Smooth muscle cell (in vitro differentiated cells): ENCODE results near the gene OPRL1. TPM values are rescaled to one million over a fixed set of nuclear protein-coding genes. Genes with fewer than 3 reads are reported as not detected.

Source experiments
- DNase-seq: peaks from one replicate; lab custom pipeline; 2025; ENCODE audit not compliant: unreplicated experiment; lab: John Stamatoyannopoulos, UW
- H2AFZ ChIP-seq: fragments of 200-600 bp; sonication (generic); 2 replicates; pipeline ENCODE4 v1.6.0; 2016; ENCODE audit warnings: antibody characterized with exemption, low read depth, mild to moderate bottlenecking
- H3F3A ChIP-seq: fragments of 200-600 bp; sonication (generic); 2 replicates; pipeline ENCODE4 v1.6.0; 2017; ENCODE audit warnings: antibody characterized with exemption, low read depth
- H3K27ac ChIP-seq: fragments of 200-600 bp; sonication (generic); 2 replicates; pipeline ENCODE4 v1.5.1; 2016; ENCODE audit warnings: low read depth, mild to moderate bottlenecking
- H3K27me3 ChIP-seq: fragments of 200-600 bp; sonication (generic); 2 replicates; pipeline ENCODE4 v1.6.1; 2016; ENCODE audit warnings: low read depth, mild to moderate bottlenecking
- H3K36me3 ChIP-seq: fragments of 200-600 bp; sonication (generic); 2 replicates; pipeline ENCODE4 v1.5.1; 2016; ENCODE audit warnings: low read depth
- H3K4me1 ChIP-seq: fragments of 200-600 bp; sonication (generic); 2 replicates; pipeline ENCODE4 v1.5.1; 2016; ENCODE audit warnings: low read depth
- H3K4me2 ChIP-seq: fragments of 200-600 bp; sonication (generic); 2 replicates; pipeline ENCODE4 v1.6.0; 2016; ENCODE audit warnings: mild to moderate bottlenecking
- H3K4me3 ChIP-seq: fragments of 200-600 bp; sonication (generic); 2 replicates; pipeline ENCODE4 v1.5.1; 2016; ENCODE audit warnings: mild to moderate bottlenecking
- H3K79me2 ChIP-seq: fragments of 200-600 bp; sonication (generic); 2 replicates; pipeline ENCODE4 v1.6.0; 2016; ENCODE audit warnings: low read depth, mild to moderate bottlenecking
- H3K9ac ChIP-seq: fragments of 200-600 bp; sonication (generic); 2 replicates; pipeline ENCODE4 v1.6.0; 2016; ENCODE audit warnings: low read depth
- H3K9me3 ChIP-seq: fragments of 200-600 bp; sonication (generic); replicated peaks from 2 replicates; pipeline ENCODE4 v1.5.1; 2016; ENCODE audit warnings: low read depth
- H4K20me1 ChIP-seq: fragments of 200-600 bp; sonication (generic); 2 replicates; pipeline ENCODE4 v1.6.0; 2016; ENCODE audit warnings: low read depth
- WGBS: methylation state at CpG from one replicate; pipeline ENCODE4 v1.1.7; 2016; ENCODE audit warnings: low lambda C conversion rate; 5-methylcytosine and 5-hydroxymethylcytosine counted together
- polyA plus RNA-seq: library from polyadenylated mRNA; unstranded; fragments of >200 nt; fragmentation: Nextera tagmentation; extraction: Ambion mirVana; gene quantifications from 2 replicates; pipeline ENCODE4 v1.2.1, GENCODE V29; 2016
- total RNA-seq: library from RNA; depleted of rRNA; stranded (reverse); fragments of >200 nt; gene quantifications from 2 replicates; pipeline ENCODE4 v1.2.3, GENCODE V29; 2014
- TF ChIP-seq, protein P1 (sequence below): fragments of 200-600 bp; sonication (generic); IDR thresholded peaks from 2 replicates; pipeline ENCODE4 v1.5.1; 2017; ENCODE audit warnings: borderline replicate concordance, mild to moderate bottlenecking, antibody characterized with exemption; ENCODE audit not compliant: insufficient read depth, poor library complexity, severe bottlenecking

Gene OPRL1
- total and polyA plus RNA-seq, 2 experiments from 2014 or later = 3.1 to 6.4 TPM

GRCh38 chr20:64056639-64056888 lies 23.3 kb upstream of the OPRL1 start:
- Histone ChIP-seq H3K27ac (no peak overlapping the region), H3K27me3 (no peaks in the 10 kb centered on the region), H3K9ac (no peak overlapping the region), H3K79me2 (no peaks in the 10 kb centered on the region), H4K20me1 (no peaks in the 10 kb centered on the region), H3K4me3 (no peak overlapping the region), H3K9me3 (no peaks in the 10 kb centered on the region), H3K4me2 (no peak overlapping the region), H3K36me3 (no peaks in the 10 kb centered on the region), H3K4me1 (no peaks in the 10 kb centered on the region), H2AFZ (no peak overlapping the region), H3F3A (peaks cover 11% of the 10 kb centered on the region)
- TF ChIP-seq, protein P1, sequence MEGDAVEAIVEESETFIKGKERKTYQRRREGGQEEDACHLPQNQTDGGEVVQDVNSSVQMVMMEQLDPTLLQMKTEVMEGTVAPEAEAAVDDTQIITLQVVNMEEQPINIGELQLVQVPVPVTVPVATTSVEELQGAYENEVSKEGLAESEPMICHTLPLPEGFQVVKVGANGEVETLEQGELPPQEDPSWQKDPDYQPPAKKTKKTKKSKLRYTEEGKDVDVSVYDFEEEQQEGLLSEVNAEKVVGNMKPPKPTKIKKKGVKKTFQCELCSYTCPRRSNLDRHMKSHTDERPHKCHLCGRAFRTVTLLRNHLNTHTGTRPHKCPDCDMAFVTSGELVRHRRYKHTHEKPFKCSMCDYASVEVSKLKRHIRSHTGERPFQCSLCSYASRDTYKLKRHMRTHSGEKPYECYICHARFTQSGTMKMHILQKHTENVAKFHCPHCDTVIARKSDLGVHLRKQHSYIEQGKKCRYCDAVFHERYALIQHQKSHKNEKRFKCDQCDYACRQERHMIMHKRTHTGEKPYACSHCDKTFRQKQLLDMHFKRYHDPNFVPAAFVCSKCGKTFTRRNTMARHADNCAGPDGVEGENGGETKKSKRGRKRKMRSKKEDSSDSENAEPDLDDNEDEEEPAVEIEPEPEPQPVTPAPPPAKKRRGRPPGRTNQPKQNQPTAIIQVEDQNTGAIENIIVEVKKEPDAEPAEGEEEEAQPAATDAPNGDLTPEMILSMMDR = no peak
- WGBS = 78% methylated on average over 6 of the region's 7 CpGs
- DNase-seq = no peak

DNA sequence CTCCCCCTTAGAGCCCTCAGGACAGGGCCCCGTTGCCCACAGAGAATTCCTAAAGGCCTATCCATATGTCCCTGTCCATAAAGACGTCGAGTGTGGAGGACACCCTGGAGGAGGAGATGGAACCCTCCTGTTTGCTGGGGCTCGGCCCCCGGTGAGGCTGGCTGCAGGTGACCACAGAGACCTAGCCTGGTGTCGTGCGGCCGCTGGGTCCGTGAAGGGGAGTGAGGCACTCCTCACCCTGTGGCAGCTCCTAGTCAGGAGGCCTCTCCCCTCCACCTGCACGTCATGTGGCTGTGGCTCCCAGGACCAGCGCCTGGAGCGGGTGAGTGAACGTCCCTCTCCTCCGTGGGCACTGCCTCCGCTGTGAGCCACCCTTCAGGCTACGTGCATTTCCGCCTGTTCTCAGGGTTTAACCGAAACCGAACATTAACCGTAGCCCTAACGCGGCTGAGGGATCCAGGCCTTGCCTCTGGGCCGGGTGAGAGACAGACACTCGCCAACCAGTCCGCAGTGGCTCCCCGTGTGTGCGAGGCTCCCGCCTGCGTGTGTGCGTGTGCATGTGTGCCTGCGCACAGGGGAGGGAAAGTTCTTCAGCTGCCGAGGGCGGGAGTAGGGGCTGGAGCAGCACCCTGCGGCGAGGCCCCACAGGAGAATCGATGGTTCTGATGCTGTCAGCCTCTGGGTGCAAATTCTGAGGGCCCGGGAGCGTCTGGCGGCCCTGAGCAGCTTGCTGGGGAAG lies 22.8 kb upstream of the OPRL1 start:
- no peak overlapping the region for H3K9ac ChIP-seq
- H3F3A ChIP-seq = peaks cover 11% of the 10 kb centered on the region
- H3K4me2 ChIP-seq = no peak overlapping the region
- H3K9me3 ChIP-seq = no peaks in the 10 kb centered on the region
- H3K27me3 ChIP-seq = no peaks in the 10 kb centered on the region
- no peak overlapping the region for H3K4me3 ChIP-seq
- TF ChIP-seq, protein P1 = no peak
- no peak overlapping the region for H2AFZ ChIP-seq
- no peaks in the 10 kb centered on the region for H3K4me1 ChIP-seq
- no peak for DNase-seq
- H4K20me1 ChIP-seq = no peaks in the 10 kb centered on the region
- H3K36me3 ChIP-seq = no peaks in the 10 kb centered on the region
- no peaks in the 10 kb centered on the region for H3K79me2 ChIP-seq
- no peak overlapping the region for H3K27ac ChIP-seq
- WGBS = 84% methylated on average over 38 of the region's 39 CpGs

GRCh38 chr20:64057628-64058498 lies 22.0 kb upstream of the OPRL1 start:
- Histone ChIP-seq H3K27ac (no peak overlapping the region), H4K20me1 (no peaks in the 10 kb centered on the region), H3K4me1 (no peaks in the 10 kb centered on the region), H2AFZ (no peak overlapping the region), H3K27me3 (no peaks in the 10 kb centered on the region), H3K9me3 (no peaks in the 10 kb centered on the region), H3K9ac (no peak overlapping the region), H3K79me2 (no peaks in the 10 kb centered on the region), H3F3A (peaks cover 11% of the 10 kb centered on the region), H3K36me3 (no peaks in the 10 kb centered on the region), H3K4me2 (no peak overlapping the region), H3K4me3 (no peak overlapping the region)
- DNase-seq = peak; percentile 36
- WGBS = 38% methylated on average over 31 of the region's 33 CpGs
- TF ChIP-seq, protein P1 = peak; percentile 72
